BJ (cell line): ENCODE data around the gene NPHS1. TPM values are rescaled to one million over a fixed set of nuclear protein-coding genes. Genes with fewer than 3 reads are reported as not detected.
A peak's percentile ranks its signal among the peaks of the same experiment; 100 is the strongest.

ENCODE experiments used
- CTCF ChIA-PET: fragments of 350-600 bp; formaldehyde crosslinking; extraction: SDS; loops from one replicate; lab custom pipeline; 2021; ENCODE audit warnings: antibody characterized with exemption, inconsistent platforms; lab: Yijun Ruan, JAX
- POLR2A ChIA-PET: fragments of 300-600 bp; sonication (Branson Sonifier 250); formaldehyde crosslinking; extraction: SDS; loops from one replicate; lab custom pipeline; 2021; ENCODE audit warnings: antibody characterized with exemption; lab: Charles Lee
- DNase-seq: peaks from one replicate; pipeline ENCODE4 v3.0.0-alpha.2; 2011; ENCODE audit warnings: low read depth
- H3K27me3 ChIP-seq: 2 replicates; pipeline ENCODE4 v1.6.0; 2011; ENCODE audit warnings: low read length; ENCODE audit not compliant: control insufficient read depth, insufficient read depth
- H3K36me3 ChIP-seq: 2 replicates; pipeline ENCODE4 v1.5.1; 2011; ENCODE audit warnings: low read length; ENCODE audit not compliant: control insufficient read depth, insufficient read depth
- H3K4me3 ChIP-seq: 2 replicates; pipeline ENCODE4 v1.5.1; 2011; ENCODE audit warnings: low read depth, mild to moderate bottlenecking, control low read depth, low read length
- CTCF ChIP-seq: IDR thresholded peaks from 2 replicates; pipeline ENCODE4 v1.5.1; 2011; ENCODE audit warnings: low read depth, mild to moderate bottlenecking, control low read depth, inconsistent platforms, low read length, moderate library complexity; ENCODE audit not compliant: insufficient read depth
- polyA plus RNA-seq: library from polyadenylated mRNA; depleted of rRNA; stranded (reverse); fragments of >200 nt; gene quantifications from 2 replicates; pipeline ENCODE4 v1.2.3, GENCODE V29; 2011

The NPHS1 gene
- polyA plus RNA-seq, 1 experiment = not detected

DNA sequence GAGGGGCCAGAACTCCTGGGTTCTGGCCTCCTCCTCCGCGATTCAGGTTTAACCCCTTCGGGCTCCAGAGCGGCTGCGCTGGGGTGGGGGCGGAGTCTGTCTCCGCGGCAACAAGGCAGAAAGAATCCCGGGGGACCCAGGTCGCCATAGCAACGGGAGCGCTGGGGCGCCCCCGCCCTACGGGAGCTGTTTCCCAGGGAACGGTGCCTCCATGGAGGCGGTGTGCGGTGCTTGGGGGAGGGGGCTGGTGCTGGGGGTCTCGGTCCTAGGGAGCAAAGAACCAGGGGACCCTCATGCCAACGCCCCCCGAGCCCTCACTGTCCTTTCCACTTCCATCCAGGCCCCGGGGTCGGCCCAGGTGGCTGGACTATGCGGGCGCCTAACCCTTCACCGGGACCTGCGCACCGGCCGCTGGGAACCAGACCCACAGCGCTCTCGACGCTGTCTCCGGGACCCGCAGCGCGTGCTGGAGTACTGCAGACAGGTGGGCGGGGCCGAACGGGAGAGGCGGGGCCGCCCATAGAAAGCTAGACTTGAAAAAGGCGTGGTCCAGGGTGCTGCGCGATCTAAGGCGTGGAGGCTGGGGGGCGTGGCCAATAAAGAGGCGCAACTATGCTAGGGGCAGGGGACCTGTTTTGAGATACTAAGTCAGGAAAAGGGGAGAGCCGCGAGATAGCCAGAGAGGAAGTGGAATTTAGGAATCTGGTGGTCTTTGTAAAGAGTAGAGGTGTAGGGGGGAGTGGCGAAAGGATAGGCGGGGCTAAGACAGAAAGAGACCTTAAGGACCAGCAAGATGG lies 17.2 kb upstream of the NPHS1 start:
- no peaks in the 10 kb centered on the region for H3K36me3 ChIP-seq
- no peak for TF ChIP-seq CTCF
- POLR2A ChIA-PET = interaction anchor here (0.8 kb wide), 1 partner anchor 10 kb away, joined by 3 read pairs; no protein-coding TSS in a partner anchor
- no peak for DNase-seq
- CTCF ChIA-PET = interaction anchor here (1.1 to 1.5 kb wide), 3 partner anchors 9 to 62 kb away, joined by 3 to 6 read pairs (median 3); no protein-coding TSS in a partner anchor
- H3K4me3 ChIP-seq = peak overlapping the region; percentile 14; the same call in 1 of the 2 replicates
- H3K27me3 ChIP-seq = peaks cover 6% of the 10 kb centered on the region; the same call in 1 of the 2 replicates

DNA sequence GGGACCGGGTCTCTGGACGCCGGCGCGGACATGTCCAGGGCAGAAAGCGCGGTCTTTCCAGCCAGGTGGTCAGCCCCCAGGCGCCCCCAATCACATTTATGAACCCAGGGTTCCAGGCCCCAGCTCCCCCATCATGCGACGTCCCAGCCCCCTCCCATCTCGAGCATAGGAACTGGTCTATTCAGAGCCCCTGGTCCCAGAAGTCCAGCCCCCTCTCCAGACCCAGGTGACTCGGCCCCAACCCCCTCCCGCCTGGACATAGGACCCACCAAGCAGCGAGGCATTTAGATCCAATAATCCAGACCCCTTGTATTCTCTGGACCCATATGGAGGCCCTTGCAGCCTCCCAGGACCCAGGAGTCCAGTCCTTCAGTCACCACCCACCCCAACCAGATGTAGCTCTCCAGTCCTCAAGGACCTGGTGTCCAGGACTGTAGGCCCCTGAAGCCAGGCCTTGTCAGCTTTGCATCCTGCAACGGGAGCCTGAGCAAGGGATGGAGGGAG lies 16.6 kb upstream of the NPHS1 start:
- Histone ChIP-seq H3K36me3 (no peaks in the 10 kb centered on the region), H3K27me3 (peaks cover 6% of the 10 kb centered on the region; the same call in 1 of the 2 replicates), H3K4me3 (peak overlapping the region; percentile 33)
- POLR2A ChIA-PET = no interaction called here
- no peak for TF ChIP-seq CTCF
- CTCF ChIA-PET = interaction anchor here (1.4 kb wide), 1 partner anchor 11 kb away, joined by 6 read pairs; no protein-coding TSS in a partner anchor
- no peak for DNase-seq

DNA sequence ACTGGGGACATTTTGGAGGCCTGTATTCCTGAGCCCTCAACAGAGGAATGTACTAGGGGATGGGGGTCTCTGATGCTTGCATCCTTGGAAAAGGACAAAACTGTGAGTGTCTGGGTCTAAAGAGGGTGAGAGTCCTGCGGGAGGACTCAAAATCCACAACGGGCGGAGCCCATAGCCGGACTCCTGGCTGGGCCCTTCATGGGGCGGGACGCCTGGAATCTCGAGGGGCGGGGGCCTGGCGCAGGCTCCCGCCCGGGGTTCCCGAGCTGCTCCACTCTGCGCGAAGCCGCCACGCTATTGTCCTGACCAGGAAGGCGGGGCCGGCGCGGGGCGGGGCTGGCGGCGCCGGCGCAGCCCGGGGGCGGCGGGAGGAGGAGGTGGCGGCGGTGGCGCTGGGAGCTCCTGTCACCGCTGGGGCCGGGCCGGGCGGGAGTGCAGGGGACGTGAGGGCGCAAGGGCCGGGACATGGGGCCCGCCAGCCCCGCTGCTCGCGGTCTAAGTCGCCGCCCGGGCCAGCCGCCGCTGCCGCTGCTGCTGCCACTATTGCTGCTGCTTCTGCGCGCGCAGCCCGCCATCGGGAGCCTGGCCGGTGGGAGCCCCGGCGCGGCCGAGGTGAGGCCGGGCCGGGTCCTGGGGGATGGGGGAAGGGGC lies 16.0 kb upstream of the NPHS1 start, which contains the start of gene APLP1:
APLP1 (plus strand) TSS at position 403 of the 651 bp plus-strand sequence; CDS start at position 466, 63 bp downstream.
- ChIA-PET CTCF (no interaction called here), POLR2A (no interaction called here)
- no peak for DNase-seq
- TF ChIP-seq CTCF = no peak
- H3K27me3 ChIP-seq = peaks cover 6% of the 10 kb centered on the region; the same call in 1 of the 2 replicates
- peak within 1 kb of the TSS; percentile 33 for H3K4me3 ChIP-seq
- no peaks in the 10 kb centered on the region for H3K36me3 ChIP-seq

GRCh38 chr19:35863018-35863417 lies 10.7 kb upstream of the NPHS1 start:
- H3K27me3 ChIP-seq = peaks cover 35% of the 10 kb centered on the region
- CTCF ChIA-PET = no interaction called here
- TF ChIP-seq CTCF = no peak

DNA sequence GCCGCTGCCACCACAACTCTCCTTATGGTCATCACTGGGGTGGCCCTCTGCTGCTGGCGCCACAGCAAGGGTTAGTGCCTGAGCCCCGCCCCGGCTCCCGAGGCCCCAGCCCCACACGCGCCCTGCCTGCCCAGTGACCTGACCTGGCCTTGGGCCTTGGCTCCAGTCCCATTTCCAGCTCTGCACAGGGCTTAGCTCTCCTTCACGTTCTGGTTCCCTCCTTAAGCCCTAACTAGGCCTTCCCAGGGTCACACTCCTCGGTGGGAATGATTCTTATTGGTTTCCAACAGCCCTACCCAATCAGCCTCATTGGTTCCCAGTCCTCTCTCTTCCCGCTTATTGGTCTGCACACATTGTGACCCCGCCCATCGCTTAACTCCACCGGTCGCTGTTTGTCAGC lies 10.2 kb upstream of the NPHS1 start:
- ChIA-PET POLR2A (no interaction called here), CTCF (no interaction called here)
- no peaks in the 10 kb centered on the region for H3K36me3 ChIP-seq
- no peak overlapping the region for H3K4me3 ChIP-seq
- no peak for TF ChIP-seq CTCF
- DNase-seq = no peak
- peaks cover 34% of the 10 kb centered on the region for H3K27me3 ChIP-seq

More at GRCh38 chr19:35863018-35863417, 10.7 kb upstream of the NPHS1 start:
- POLR2A ChIA-PET = no interaction called here
- H3K4me3 ChIP-seq = no peak overlapping the region
- DNase-seq = no peak
- H3K36me3 ChIP-seq = no peaks in the 10 kb centered on the region
